Liver (tissue), 9 donors: ENCODE measurements around the gene LDLRAD3. TPM values are rescaled to one million over a fixed set of nuclear protein-coding genes. Genes with fewer than 3 reads are reported as not detected.

Experiments
- DNase-seq: peaks from one replicate; pipeline ENCODE4 v3.0.0-alpha.2; 2017; ENCODE audit warnings: low spot score
- H3K27ac ChIP-seq, 2 donors: one replicate each; pipeline ENCODE4 v1.7.0; 2013; ENCODE audit warnings: inconsistent platforms in 2 of 2, low read length in 2 of 2, control low read depth in 1 of 2, low read depth in 1 of 2, mild to moderate bottlenecking in 1 of 2
- H3K27me3 ChIP-seq, 4 donors: one replicate each; pipeline versions ENCODE4 v1.6.1 to v1.7.0; 2013; ENCODE audit warnings: low read length in 3 of 4, inconsistent platforms in 1 of 4, mild to moderate bottlenecking in 1 of 4, moderate library complexity in 1 of 4; ENCODE audit not compliant: control insufficient read depth in 4 of 4, insufficient read depth in 4 of 4
- H3K36me3 ChIP-seq, 4 donors: one replicate each; pipeline versions ENCODE4 v1.6.1 to v1.7.0; 2013; ENCODE audit warnings: low read length in 3 of 4, mild to moderate bottlenecking in 3 of 4, low read depth in 1 of 4, moderate library complexity in 1 of 4; ENCODE audit not compliant: control insufficient read depth in 4 of 4, insufficient read depth in 3 of 4
- H3K4me1 ChIP-seq, 4 donors: one replicate each; pipeline versions ENCODE4 v1.6.1 to v1.7.0; 2013; ENCODE audit warnings: low read length in 3 of 4, mild to moderate bottlenecking in 3 of 4, moderate library complexity in 1 of 4; ENCODE audit not compliant: control insufficient read depth in 4 of 4, insufficient read depth in 4 of 4
- H3K4me3 ChIP-seq, 3 donors: one replicate each; pipeline versions ENCODE4 v1.6.1 to v1.7.0; 2013; ENCODE audit warnings: low read length in 3 of 3, control low read depth in 1 of 3, low read depth in 1 of 3, mild to moderate bottlenecking in 1 of 3
- H3K9ac ChIP-seq, 2 donors: one replicate each; pipeline ENCODE4 v1.7.0; 2013; ENCODE audit warnings: low read length in 2 of 2, mild to moderate bottlenecking in 2 of 2, moderate library complexity in 2 of 2, control low read depth in 1 of 2, low read depth in 1 of 2
- H3K9me3 ChIP-seq, 4 donors: one replicate each; pipeline versions ENCODE4 v1.6.1 to v1.7.0; 2013; ENCODE audit warnings: low read length in 3 of 4; ENCODE audit not compliant: control insufficient read depth in 4 of 4
- EGR1 ChIP-seq, 2 donors: IDR thresholded peaks; 2 replicates each; pipeline ENCODE4 v1.6.1; 2016 to 2018; ENCODE audit warnings: antibody characterized with exemption in 2 of 2, low read depth in 2 of 2
- FOXA1 ChIP-seq: IDR thresholded peaks from 2 replicates; pipeline ENCODE4 v1.6.1; 2016; ENCODE audit warnings: antibody characterized with exemption
- FOXA2 ChIP-seq: IDR thresholded peaks from 2 replicates; pipeline ENCODE4 v1.6.1; 2016; ENCODE audit warnings: antibody characterized with exemption
- GABPA ChIP-seq, 2 donors: IDR thresholded peaks in 1 of 2; conservative IDR thresholded peaks in 1 of 2; 2 replicates each; pipeline ENCODE4 v1.6.1; 2016; ENCODE audit warnings: antibody characterized with exemption in 2 of 2, mild to moderate bottlenecking in 1 of 2, moderate library complexity in 1 of 2
- HNF4A ChIP-seq, 2 donors: conservative IDR thresholded peaks; 2 replicates each; pipeline ENCODE4 v1.6.1; 2016; ENCODE audit warnings: antibody characterized with exemption in 2 of 2, mild to moderate bottlenecking in 2 of 2
- HNF4G ChIP-seq: IDR thresholded peaks from 2 replicates; pipeline ENCODE4 v1.6.1; 2016; ENCODE audit warnings: antibody characterized with exemption
- JUND ChIP-seq, 2 donors: IDR thresholded peaks; 2 replicates each; pipeline ENCODE4 v1.6.1; 2016; ENCODE audit warnings: antibody characterized with exemption in 2 of 2
- NR2F2 ChIP-seq: IDR thresholded peaks from 2 replicates; pipeline ENCODE4 v1.6.1; 2016; ENCODE audit warnings: antibody characterized with exemption
- RAD21 ChIP-seq, 2 donors: IDR thresholded peaks; 2 replicates each; pipeline ENCODE4 v1.6.1; 2016; ENCODE audit warnings: antibody characterized with exemption in 2 of 2, mild to moderate bottlenecking in 2 of 2
- RXRA ChIP-seq, 2 donors: IDR thresholded peaks; 2 replicates each; pipeline ENCODE4 v1.6.1; 2017 to 2018; ENCODE audit warnings: antibody characterized with exemption in 2 of 2, mild to moderate bottlenecking in 1 of 2
- SP1 ChIP-seq: IDR thresholded peaks from 2 replicates; pipeline ENCODE4 v1.6.1; 2018; ENCODE audit warnings: antibody characterized with exemption, mild to moderate bottlenecking
- TAF1 ChIP-seq: conservative IDR thresholded peaks from 2 replicates; pipeline ENCODE4 v1.6.1; 2016; ENCODE audit warnings: antibody characterized with exemption, mild to moderate bottlenecking
- YY1 ChIP-seq: IDR thresholded peaks from 2 replicates; pipeline ENCODE4 v1.6.1; 2016; ENCODE audit warnings: antibody characterized with exemption, mild to moderate bottlenecking
- WGBS: extraction: QIAGEN DNeasy Blood & Tissue Kit; methylation state at CpG from one replicate; pipeline ENCODE4 v1.1.7; 2013; 5-methylcytosine and 5-hydroxymethylcytosine counted together
- polyA plus RNA-seq, 2 donors: library from polyadenylated mRNA; stranded (reverse) in 1 of 2; unstranded in 1 of 2; fragments of 200-250 nt in 1 of 2; fragments of >200 nt in 1 of 2; fragmentation: Nextera tagmentation in 1 of 2; extraction: Ambion mirVana in 1 of 2; gene quantifications; one replicate each; pipeline versions ENCODE4 v1.2.1 to v1.2.3, GENCODE V29; 2013 to 2015
- total RNA-seq, 2 donors: library from RNA; depleted of rRNA; stranded (reverse); fragments of >200 nt; gene quantifications; one replicate each; pipeline ENCODE4 v1.2.3, GENCODE V29; 2014
- TF ChIP-seq, protein P1 (sequence below): IDR thresholded peaks from 2 replicates; pipeline ENCODE4 v1.6.1; 2016; ENCODE audit warnings: antibody characterized with exemption
- TF ChIP-seq, protein P2 (sequence below): IDR thresholded peaks from 2 replicates; pipeline ENCODE4 v1.6.1; 2016; ENCODE audit warnings: antibody characterized with exemption
- TF ChIP-seq, protein P3 (sequence below): IDR thresholded peaks from 2 replicates; pipeline ENCODE4 v1.6.1; 2016; ENCODE audit warnings: antibody characterized with exemption, mild to moderate bottlenecking
- TF ChIP-seq, protein P4 (sequence below): fragments of 150-350 bp; IDR thresholded peaks from 2 replicates; pipeline ENCODE4 v1.5.1; 2017; ENCODE audit warnings: improper control_type of control experiment, low read depth, low read length; ENCODE audit not compliant: missing input control
- donor health status: healthy.
- donor health status: healthy.
- donor health status: healthy.
- donor health status: healthy.
- donor health status: healthy.

LDLRAD3 gene
- total and polyA plus RNA-seq, 4 donors, result 0.75 to 1.3 (median 0.93) TPM

DNA sequence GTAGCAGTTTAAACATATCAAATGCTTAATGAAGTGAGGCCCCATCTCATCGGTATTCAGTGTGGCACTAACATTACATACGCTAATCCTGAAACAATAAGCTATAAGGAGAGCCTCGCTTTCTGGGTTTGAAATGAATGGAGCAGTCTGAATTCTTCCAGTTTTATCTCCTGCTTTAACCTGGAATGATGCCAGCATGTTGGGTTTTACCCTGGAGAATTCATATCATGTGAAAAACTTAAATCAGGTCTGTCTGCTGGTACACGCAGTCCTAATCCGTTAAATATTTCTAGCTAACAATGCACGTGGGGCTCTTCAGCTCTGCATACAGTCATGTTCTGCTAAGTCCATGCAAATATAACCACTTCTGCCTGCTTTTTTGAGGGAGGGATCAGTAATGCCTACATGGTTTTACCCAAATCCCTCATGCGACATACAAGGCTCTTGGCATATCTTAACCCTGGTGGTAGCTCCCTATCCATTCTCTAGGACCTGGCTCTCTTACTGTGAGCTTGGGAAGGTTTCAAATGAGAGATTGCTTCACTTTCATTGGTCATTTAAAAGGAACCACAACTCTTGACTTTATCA lies 252.6 kb downstream of the LDLRAD3 start (continued):
- TF ChIP-seq RXRA (IDR thresholded peaks at IDR 0.05) (no peak), NR2F2 (no peak), TAF1 (no peak), FOXA2 (no peak), RAD21 (IDR thresholded peaks at IDR 0.05) (no peak), EGR1 (IDR thresholded peaks at IDR 0.05; ENCODE audit: low read depth in 2 of 2) (no peak), YY1 (no peak)
- TF ChIP-seq, protein P1, sequence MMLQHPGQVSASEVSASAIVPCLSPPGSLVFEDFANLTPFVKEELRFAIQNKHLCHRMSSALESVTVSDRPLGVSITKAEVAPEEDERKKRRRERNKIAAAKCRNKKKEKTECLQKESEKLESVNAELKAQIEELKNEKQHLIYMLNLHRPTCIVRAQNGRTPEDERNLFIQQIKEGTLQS, result no peak
- TF ChIP-seq, protein P2, sequence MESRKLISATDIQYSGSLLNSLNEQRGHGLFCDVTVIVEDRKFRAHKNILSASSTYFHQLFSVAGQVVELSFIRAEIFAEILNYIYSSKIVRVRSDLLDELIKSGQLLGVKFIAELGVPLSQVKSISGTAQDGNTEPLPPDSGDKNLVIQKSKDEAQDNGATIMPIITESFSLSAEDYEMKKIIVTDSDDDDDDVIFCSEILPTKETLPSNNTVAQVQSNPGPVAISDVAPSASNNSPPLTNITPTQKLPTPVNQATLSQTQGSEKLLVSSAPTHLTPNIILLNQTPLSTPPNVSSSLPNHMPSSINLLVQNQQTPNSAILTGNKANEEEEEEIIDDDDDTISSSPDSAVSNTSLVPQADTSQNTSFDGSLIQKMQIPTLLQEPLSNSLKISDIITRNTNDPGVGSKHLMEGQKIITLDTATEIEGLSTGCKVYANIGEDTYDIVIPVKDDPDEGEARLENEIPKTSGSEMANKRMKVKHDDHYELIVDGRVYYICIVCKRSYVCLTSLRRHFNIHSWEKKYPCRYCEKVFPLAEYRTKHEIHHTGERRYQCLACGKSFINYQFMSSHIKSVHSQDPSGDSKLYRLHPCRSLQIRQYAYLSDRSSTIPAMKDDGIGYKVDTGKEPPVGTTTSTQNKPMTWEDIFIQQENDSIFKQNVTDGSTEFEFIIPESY, result no peak

DNA sequence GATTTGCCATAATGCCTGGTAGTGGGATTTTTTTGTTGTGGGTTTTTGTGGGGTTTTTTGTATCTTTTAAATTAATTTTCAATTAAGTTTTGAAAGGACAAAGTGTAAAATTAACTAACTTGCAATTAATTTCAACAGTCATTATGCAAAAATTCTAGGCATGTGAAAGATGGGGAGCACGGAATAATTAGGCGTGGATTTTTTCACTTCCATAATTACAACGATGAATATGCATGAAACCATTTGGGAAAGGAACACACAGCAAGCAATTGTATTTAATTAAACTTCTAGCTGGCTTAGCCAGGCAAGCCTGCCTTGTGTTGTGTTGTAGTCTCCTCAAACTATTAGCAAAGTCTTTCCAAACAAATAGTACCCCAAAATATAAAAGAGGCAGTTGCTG lies 257.5 kb downstream of the LDLRAD3 start:
- Histone ChIP-seq H3K9me3 (no peaks in the 10 kb centered on the region), H3K4me3 (no peak overlapping the region), H3K36me3 (peaks cover 0 to 2% (median 0%) of the 10 kb centered on the region in 4 donors), H3K4me1 (no peaks in the 10 kb centered on the region), H3K27ac (no peak overlapping the region), H3K9ac (no peak overlapping the region), H3K27me3 (no peaks in the 10 kb centered on the region)
- no peak for DNase-seq
- WGBS, result 95% methylated on average over 3 of the region's 3 CpGs
- TF ChIP-seq GABPA (IDR thresholded peaks at IDR 0.05 in 1 of 2, conservative IDR thresholded peaks at IDR 0.05 in 1 of 2), result no peak
- no peak for TF ChIP-seq NR2F2
- TF ChIP-seq, protein P1, result no peak
- no peak for TF ChIP-seq TAF1

DNA sequence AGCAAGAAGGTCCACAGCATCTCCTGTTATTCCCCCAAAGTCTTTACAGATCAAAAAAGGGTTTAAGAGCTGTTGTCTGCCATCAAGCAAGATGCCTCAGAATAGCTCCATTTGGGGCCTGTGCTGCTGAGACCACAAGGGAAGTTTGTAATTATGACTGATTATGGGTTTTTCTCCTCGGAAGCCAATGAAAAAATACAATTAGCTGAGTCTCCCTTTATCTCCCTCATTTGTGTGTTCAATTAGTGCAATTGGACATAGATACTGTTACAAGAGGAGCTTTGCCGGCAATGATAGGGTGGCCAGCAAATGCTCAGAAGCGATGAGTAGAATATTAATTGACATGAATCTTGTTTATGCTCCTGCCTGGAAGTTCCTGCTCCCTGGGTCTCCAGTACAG lies 261.7 kb downstream of the LDLRAD3 start:
- TF ChIP-seq FOXA2 (no peak), SP1 (no peak), RXRA (IDR thresholded peaks at IDR 0.05) (no peak), EGR1 (IDR thresholded peaks at IDR 0.05; ENCODE audit: low read depth in 2 of 2) (no peak), HNF4A (conservative IDR thresholded peaks at IDR 0.05) (no peak), NR2F2 (no peak), GABPA (IDR thresholded peaks at IDR 0.05 in 1 of 2, conservative IDR thresholded peaks at IDR 0.05 in 1 of 2) (no peak), YY1 (no peak), HNF4G (no peak), TAF1 (no peak), RAD21 (IDR thresholded peaks at IDR 0.05) (no peak), FOXA1 (no peak), JUND (IDR thresholded peaks at IDR 0.05) (no peak)
- TF ChIP-seq, protein P1, result no peak
- TF ChIP-seq, protein P3, sequence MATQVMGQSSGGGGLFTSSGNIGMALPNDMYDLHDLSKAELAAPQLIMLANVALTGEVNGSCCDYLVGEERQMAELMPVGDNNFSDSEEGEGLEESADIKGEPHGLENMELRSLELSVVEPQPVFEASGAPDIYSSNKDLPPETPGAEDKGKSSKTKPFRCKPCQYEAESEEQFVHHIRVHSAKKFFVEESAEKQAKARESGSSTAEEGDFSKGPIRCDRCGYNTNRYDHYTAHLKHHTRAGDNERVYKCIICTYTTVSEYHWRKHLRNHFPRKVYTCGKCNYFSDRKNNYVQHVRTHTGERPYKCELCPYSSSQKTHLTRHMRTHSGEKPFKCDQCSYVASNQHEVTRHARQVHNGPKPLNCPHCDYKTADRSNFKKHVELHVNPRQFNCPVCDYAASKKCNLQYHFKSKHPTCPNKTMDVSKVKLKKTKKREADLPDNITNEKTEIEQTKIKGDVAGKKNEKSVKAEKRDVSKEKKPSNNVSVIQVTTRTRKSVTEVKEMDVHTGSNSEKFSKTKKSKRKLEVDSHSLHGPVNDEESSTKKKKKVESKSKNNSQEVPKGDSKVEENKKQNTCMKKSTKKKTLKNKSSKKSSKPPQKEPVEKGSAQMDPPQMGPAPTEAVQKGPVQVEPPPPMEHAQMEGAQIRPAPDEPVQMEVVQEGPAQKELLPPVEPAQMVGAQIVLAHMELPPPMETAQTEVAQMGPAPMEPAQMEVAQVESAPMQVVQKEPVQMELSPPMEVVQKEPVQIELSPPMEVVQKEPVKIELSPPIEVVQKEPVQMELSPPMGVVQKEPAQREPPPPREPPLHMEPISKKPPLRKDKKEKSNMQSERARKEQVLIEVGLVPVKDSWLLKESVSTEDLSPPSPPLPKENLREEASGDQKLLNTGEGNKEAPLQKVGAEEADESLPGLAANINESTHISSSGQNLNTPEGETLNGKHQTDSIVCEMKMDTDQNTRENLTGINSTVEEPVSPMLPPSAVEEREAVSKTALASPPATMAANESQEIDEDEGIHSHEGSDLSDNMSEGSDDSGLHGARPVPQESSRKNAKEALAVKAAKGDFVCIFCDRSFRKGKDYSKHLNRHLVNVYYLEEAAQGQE, result no peak
- TF ChIP-seq, protein P4, sequence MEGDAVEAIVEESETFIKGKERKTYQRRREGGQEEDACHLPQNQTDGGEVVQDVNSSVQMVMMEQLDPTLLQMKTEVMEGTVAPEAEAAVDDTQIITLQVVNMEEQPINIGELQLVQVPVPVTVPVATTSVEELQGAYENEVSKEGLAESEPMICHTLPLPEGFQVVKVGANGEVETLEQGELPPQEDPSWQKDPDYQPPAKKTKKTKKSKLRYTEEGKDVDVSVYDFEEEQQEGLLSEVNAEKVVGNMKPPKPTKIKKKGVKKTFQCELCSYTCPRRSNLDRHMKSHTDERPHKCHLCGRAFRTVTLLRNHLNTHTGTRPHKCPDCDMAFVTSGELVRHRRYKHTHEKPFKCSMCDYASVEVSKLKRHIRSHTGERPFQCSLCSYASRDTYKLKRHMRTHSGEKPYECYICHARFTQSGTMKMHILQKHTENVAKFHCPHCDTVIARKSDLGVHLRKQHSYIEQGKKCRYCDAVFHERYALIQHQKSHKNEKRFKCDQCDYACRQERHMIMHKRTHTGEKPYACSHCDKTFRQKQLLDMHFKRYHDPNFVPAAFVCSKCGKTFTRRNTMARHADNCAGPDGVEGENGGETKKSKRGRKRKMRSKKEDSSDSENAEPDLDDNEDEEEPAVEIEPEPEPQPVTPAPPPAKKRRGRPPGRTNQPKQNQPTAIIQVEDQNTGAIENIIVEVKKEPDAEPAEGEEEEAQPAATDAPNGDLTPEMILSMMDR, result no peak
- TF ChIP-seq, protein P2, result no peak
- Histone ChIP-seq H3K27me3 (no peaks in the 10 kb centered on the region), H3K27ac (no peak overlapping the region), H3K9ac (no peak overlapping the region), H3K36me3 (no peaks in the 10 kb centered on the region), H3K9me3 (no peaks in the 10 kb centered on the region), H3K4me1 (no peaks in the 10 kb centered on the region), H3K4me3 (no peak overlapping the region)
- 89% methylated on average over 3 of the region's 3 CpGs for WGBS
- DNase-seq, result no peak
